Esophagus mucosa (tissue), 1 donor: ENCODE measurements around the gene SORCS2. TPM values are rescaled to one million over a fixed set of nuclear protein-coding genes. Genes with fewer than 3 reads are reported as not detected.

Experiments
- ATAC-seq: fragments of 200-7000 bp; cut with Tn5 transposase; one replicate; pipeline ENCODE4 v1.9.1; 2020
- total RNA-seq: library from RNA; stranded (reverse); gene quantifications from one replicate; pipeline ENCODE4 v1.2.4, GENCODE V29; 2023
- donor health status: DM: yes; HTN: yes; CAD: no.

Gene SORCS2
- total RNA-seq, 1 donor from 2014 or later = 5.0 TPM

GRCh38 chr4:7224878-7225533 is 32.7 kb downstream of the SORCS2 start:
- no peak for ATAC-seq

DNA sequence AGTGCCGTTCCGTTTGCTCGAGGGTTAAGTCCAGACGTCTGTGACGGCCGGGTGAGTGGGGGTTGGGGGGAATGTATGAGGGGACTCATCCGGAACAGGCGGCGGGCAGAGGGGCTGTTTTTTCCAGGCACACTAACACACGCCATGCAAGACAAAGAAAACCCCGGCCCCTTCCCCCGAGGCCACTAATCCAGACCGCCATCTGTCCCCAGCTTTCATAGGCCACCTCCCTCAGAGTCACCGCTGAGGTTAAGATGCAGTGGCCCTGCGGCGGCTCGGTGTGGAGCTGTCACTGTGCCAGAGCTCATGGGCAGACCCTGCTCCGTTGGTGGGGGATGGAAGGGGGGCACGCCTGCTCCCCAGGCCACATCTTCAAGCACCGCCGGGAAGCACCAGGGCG is 34.1 kb downstream of the SORCS2 start:
- no peak for ATAC-seq

- ATAC-seq = no peak
These were observed 34.7 kb downstream of the SORCS2 start for GRCh38 chr4:7227008-7227407.

DNA sequence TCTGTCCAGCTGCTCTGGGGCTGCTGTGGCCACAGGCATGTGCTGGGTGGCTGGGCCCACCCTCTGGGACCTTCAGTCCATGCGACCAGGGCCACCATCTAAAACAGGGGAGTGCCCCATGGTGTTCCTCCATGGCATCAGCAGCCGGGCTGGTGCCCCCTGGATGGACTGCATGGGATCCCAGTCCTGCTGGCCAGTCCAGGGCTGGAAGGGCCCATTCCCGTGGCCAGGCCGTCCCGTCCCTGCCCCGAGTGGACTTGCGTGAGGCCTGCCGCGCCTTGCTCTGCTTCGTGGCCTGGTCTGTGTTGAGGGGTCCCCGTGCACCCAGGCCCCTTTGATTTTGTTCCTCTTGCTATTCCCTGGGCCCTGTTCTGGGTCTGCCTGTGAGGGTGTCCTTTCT is 36.4 kb downstream of the SORCS2 start:
- no peak for ATAC-seq

GRCh38 chr4:7232061-7232650 is 39.8 kb downstream of the SORCS2 start:
- no peak for ATAC-seq

DNA sequence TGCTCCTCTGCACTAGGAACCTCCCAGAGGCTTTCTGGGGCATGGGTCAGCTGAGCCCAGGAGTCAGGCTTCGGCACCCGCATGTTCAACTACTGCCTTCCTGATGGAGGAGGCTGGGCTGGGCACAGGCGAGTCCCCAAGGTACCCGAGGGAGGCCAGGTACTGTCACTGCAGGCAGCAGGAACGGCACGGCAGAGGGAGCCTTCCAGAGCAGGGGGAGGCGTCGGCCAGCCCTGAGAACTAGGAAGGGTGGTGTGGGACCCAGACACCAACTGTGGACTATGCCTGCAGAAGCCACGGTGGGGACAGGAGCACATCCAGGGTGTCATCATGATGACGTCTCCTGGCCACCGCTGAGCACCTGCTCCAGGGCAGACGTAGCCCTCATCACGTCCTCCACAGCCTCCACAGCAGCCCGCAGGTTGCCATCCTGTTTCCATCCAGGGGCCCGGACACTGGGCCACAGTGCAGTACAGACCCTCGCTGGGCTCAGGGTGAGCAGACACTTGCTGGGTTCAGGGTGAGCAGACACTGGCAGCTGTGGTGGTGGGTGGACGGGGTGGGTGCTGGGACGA is 40.8 kb downstream of the SORCS2 start:
- no peak for ATAC-seq

DNA sequence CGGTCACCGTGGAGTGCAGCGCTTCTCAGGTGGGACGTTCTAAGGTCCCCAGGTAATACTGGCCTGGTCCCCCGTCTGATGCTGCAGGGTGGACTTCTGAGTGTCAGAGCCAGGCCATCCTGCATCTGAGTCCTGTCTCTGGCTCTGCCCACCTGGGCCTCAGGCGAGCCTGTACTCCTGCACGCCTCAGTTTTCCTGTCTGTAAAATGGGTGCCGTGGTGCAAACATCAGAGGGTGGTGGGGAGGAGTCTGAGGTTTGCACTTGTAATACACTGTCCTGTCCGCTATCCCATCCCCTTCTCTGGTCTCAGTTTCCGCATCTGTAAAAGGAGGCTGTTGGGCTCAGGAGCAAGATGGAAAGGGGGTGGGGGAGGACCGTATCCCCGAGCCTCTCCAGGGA is 41.3 kb downstream of the SORCS2 start:
- ATAC-seq = no peak

DNA sequence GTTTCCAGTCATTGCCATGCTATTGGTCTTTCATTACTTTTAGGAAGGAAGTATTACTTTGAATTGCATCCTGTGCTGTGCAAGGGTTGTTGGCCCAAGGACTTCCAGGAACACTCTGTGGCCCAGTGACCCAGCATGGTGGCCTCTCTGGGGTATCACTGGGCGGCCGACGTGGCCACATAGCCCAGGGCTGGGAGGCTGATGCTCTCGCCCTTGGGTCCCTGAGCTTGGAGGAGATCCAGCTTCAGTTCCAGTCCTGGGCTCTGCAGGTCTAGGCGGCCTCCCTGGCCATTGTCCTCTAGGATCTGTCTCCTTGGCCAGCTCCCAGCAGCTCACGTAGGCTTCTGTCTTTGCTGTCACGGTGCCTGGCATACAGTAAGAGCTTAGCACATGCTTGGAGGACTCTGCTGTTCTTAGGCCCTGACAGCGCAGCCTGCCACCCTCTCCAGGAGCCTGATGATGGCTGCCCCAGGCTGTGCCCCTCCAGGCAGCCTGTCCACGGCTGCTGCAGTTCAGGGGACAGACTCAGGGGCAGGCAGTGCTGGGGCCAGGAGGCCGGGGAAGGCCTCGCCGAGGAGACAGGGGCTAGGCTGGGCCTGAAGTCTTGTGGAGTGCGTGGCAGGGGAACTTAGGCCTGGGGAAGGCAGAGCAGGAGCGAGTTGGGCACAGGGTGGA is 42.2 kb downstream of the SORCS2 start:
- peak; percentile 21 for ATAC-seq

- ATAC-seq = no peak
These were observed 42.7 kb downstream of the SORCS2 start for GRCh38 chr4:7235030-7235380.

- no peak for ATAC-seq
These were observed 44.5 kb downstream of the SORCS2 start for GRCh38 chr4:7236847-7237246.

- ATAC-seq = no peak
These were observed 45.5 kb downstream of the SORCS2 start for GRCh38 chr4:7237873-7238272.

GRCh38 chr4:7238300-7238960 is 46.1 kb downstream of the SORCS2 start:
- ATAC-seq = no peak

DNA sequence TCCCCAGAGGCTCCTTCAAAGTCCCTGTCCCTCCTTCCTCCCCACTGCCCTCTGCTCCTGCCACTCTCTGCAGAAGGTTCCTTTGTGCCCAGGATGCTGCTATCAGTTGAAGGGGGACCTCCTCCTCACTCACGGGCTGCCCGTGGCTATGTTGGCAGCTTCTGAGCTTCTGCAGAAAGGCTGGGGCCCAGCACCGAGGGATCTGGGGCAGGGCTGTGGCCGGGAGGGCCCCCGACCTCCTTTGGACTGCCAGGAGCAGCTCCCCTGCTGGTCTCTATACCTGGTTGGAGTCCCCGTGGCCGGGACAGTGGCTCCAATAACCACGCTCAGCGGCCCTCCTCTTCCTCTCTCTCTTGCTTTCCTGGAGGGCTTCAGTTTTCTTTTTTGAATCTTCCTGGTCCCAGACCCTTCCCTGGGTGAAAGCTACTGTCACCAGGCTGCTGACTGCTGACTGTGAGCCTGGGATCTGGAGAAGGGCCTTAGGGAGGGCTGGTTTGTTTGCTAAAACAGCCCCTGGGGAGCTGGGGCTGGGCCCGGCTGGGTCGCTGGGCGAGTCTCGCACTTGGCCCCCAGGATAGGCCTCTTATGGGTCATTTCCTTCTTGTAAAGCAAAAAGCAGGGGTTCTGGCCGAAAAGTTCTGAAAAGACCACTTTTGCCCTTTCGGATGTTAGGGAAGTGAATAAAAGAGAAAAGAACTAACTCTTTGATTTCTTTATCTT is 46.9 kb downstream of the SORCS2 start:
- no peak for ATAC-seq

DNA sequence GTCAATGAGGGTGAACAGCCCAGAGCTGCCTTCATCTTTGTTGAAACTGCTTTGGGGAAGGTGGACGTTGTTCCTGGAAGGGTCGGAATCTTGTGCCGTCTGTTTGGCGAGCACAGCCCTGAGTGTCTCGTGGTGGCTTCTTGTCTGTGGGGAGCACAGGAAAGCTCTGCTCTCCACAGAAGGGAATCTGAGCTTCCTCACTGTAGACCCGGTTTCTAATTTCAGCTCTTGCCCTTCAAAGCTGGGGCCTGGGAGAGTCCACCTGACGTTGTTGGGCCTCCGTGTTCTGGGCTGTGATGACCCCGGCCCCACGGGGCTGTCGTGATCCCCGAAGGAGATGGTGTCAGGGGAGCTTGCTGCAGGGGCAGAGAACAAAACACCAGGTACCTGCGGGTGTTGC is 47.5 kb downstream of the SORCS2 start:
- no peak for ATAC-seq

- no peak for ATAC-seq
These were observed 48.0 kb downstream of the SORCS2 start for GRCh38 chr4:7240306-7240705.

GRCh38 chr4:7241597-7242125 is 49.3 kb downstream of the SORCS2 start:
- ATAC-seq = no peak

GRCh38 chr4:7242766-7243165 is 50.4 kb downstream of the SORCS2 start:
- ATAC-seq = no peak

DNA sequence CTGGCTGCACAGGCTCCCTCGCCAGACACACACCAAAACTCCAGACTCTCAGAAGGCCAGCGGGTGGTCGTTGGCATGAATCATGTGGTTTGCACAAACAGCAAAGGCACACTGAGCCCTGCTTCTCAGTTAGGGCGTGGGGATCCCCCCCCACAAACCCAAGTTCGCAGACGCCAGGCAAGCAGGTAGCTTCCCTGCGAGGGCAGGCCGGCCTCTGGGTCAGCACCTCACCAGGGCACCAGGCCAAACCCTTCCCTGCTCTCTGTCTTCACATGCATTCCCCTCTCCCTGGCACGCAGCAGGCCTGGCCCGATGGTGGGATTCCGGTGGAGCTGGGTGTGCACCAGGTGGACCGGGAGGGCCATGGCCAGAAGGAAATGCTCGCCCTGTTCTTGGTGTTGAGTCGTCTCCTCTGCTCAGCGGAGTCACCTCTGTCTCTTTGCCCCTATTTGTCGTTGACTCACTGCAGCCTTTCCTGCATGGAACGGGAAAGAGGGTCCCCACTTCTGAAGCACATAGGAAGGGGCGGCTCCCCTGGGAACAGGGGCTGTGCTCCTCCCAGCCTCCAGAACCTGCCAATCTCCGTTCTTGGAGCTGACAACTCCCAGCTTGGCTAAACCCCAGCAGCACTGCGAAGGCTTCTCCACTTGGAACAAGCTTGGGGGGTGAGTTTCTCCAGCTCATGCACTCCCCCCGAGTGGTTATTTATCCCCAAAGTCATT is 51.4 kb downstream of the SORCS2 start:
- no peak for ATAC-seq

DNA sequence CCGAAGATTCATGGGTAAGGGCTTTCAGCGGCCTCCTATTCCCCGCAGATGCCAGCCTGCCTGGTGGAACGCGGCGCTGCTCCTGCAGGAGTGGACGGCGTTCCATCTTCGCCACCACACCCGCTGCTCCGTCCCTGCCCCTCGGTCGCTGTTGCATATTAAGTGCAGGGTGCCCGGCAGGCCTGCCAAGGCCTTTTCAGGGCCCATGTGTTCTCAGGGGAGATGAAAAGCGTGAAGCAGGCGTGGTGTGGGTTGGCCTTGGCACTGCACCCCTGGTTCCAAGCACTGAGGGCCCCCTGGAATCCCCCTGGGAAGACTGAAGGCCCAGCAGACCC is 52.0 kb downstream of the SORCS2 start:
- ATAC-seq = no peak

DNA sequence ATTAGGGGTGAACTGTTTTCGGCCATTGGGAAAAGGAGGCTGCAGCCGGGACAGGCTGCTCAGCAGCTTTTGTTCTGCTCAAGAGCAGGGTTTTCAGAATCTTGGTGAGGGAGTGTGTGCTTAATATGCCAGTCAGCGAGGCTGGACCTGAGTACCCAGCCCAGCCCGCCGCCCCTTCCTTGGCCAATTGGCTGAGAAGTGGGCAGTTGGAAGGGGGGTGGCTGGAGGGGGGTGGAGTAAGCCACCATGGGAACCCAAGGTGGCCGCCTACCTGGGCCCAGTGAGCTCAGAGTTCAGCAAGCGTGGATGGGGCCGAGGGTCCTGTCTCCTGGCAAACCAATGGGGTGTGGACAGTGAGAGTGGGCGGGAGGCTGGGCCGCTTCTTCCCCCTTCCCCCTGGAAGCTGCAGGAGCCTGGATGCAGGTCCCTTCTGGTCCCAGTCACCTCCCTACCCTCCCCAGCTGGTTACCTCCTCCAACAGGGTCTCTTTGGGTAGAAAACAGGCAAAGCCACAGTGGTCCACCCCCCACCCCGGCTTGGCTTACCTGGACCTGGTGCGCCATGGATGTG is 52.5 kb downstream of the SORCS2 start:
- no peak for ATAC-seq

DNA sequence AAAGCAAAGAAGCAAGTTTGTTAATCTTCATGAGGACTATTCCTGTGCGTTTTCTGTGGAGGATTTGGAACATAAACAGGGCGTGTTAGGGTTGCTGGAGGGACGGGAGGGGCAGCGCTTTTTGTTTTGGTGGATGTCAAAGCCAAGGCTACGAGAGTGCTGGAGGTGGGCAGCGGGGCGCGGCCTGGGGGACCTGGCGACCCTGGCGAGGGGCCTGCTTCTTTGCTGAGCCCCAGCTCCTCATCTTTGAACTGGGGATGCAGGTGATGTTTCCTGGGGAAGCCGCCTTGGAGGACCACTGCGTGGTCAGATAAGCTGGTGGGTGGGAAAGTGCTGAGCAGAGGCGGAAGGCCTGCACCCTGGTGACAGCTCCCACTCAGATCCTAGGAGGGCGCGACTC is 55.2 kb downstream of the SORCS2 start:
- no peak for ATAC-seq

DNA sequence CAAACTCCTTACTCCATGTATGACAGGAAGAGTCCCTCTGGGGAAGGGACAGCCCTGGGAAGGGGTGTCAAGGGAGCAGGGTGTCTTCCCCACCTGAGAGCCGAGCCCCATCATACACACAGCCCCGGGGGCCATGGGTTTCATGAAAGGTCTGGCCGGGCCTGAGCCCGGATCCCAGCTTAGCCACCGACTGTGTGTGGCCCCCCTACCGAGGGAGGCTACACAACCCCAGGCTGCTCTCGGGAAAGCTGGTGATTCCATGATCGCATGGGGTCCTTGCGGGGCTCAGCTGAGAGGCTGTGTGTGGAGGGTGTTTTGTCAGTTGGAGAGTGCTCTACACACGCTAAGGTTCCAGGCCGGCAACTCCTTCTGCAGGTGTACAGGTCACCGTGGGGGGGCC is 55.6 kb downstream of the SORCS2 start:
- ATAC-seq = no peak
